OCI-LY7 (cell line): ENCODE measurements around the gene CYP4X1. TPM values are rescaled to one million over a fixed set of nuclear protein-coding genes. Genes with fewer than 3 reads are reported as not detected.
"Not testable (repeated sequence)": the region's sequence is repeated elsewhere in the genome, so short reads cannot be mapped to it uniquely, and the experiment has no call there.

ENCODE experiments used
- BruUV-seq: library from RNA; stranded (reverse); fragments of 400-500 nt; replicated peaks from 2 replicates; lab custom pipeline; 2021; lab: Mats Ljungman, UMichigan
- CTCF ChIA-PET: fragments of 300-600 bp; sonication (Branson Sonifier 250); formaldehyde crosslinking; loops from one replicate; lab custom pipeline; 2022; ENCODE audit warnings: antibody characterized with exemption; ENCODE audit not compliant: unreplicated experiment; lab: Charles Lee
- POLR2A ChIA-PET: fragments of 300-600 bp; sonication (Branson Sonifier 250); formaldehyde crosslinking; loops from one replicate; lab custom pipeline; 2022; ENCODE audit warnings: antibody characterized with exemption; lab: Charles Lee
- DNase-seq: peaks from one replicate; pipeline ENCODE4 v3.0.0-alpha.2; 2015; ENCODE audit warnings: low spot score
- H2AFZ ChIP-seq: fragments of 200-600 bp; sonication (generic), shearing (Covaris generic); 2 replicates; pipeline ENCODE4 v1.6.1; 2014; ENCODE audit warnings: mild to moderate bottlenecking, antibody characterized with exemption, low read length, moderate library complexity
- H3K27ac ChIP-seq: fragments of 200-600 bp; sonication (generic); 2 replicates; pipeline ENCODE4 v1.5.1; 2014; ENCODE audit warnings: mixed run types, low read depth, mild to moderate bottlenecking, moderate library complexity, low read length, inconsistent platforms; ENCODE audit not compliant: poor library complexity, severe bottlenecking
- H3K36me3 ChIP-seq: fragments of 200-600 bp; sonication (generic); 2 replicates; pipeline ENCODE4 v1.6.1; 2014; ENCODE audit warnings: mild to moderate bottlenecking, antibody characterized with exemption, low read length, moderate library complexity, mixed read lengths; ENCODE audit not compliant: insufficient read depth
- H3K4me1 ChIP-seq: fragments of 200-600 bp; sonication (generic); 2 replicates; pipeline ENCODE4 v1.5.1; 2014; ENCODE audit warnings: mild to moderate bottlenecking, low read length; ENCODE audit not compliant: insufficient read depth, poor library complexity, severe bottlenecking
- H3K4me2 ChIP-seq: fragments of 200-600 bp; sonication (generic); 2 replicates; pipeline ENCODE4 v1.6.1; 2014; ENCODE audit warnings: mild to moderate bottlenecking, low read length
- H3K4me3 ChIP-seq: fragments of 200-600 bp; sonication (generic); 2 replicates; pipeline ENCODE4 v1.5.1; 2014; ENCODE audit warnings: mild to moderate bottlenecking, low read depth, low read length; ENCODE audit not compliant: poor library complexity, severe bottlenecking
- H3K79me2 ChIP-seq: fragments of 200-600 bp; sonication (generic); 2 replicates; pipeline ENCODE4 v1.6.1; 2016; ENCODE audit warnings: low read depth, mild to moderate bottlenecking, low read length, moderate library complexity, mixed read lengths; ENCODE audit not compliant: insufficient read depth
- H3K9me2 ChIP-seq: fragments of 200-600 bp; sonication (generic); 2 replicates; pipeline ENCODE4 v1.6.1; 2016; ENCODE audit warnings: mild to moderate bottlenecking, low read length, mixed read lengths; ENCODE audit not compliant: insufficient read depth
- H3K9me3 ChIP-seq: fragments of 200-600 bp; sonication (generic); 2 replicates; pipeline ENCODE4 v1.6.1; 2014; ENCODE audit warnings: mild to moderate bottlenecking, mixed run types, low read length, mixed read lengths
- H4K20me1 ChIP-seq: fragments of 200-600 bp; sonication (generic); 2 replicates; pipeline ENCODE4 v1.6.1; 2014; ENCODE audit warnings: mild to moderate bottlenecking, antibody characterized with exemption, low read length, moderate library complexity, mixed read lengths; ENCODE audit not compliant: insufficient read depth
- CTCF ChIP-seq: fragments of 200-600 bp; sonication (generic); conservative IDR thresholded peaks from 2 replicates; pipeline ENCODE4 v1.5.1; 2014; ENCODE audit warnings: mild to moderate bottlenecking, antibody characterized with exemption, low read length, moderate library complexity, mixed read lengths
- EZH2phosphoT487 ChIP-seq: fragments of 200-600 bp; sonication (generic); IDR thresholded peaks from 2 replicates; pipeline ENCODE4 v1.6.1; 2018; ENCODE audit warnings: low read depth, borderline replicate concordance, mild to moderate bottlenecking, mixed run types, antibody characterized with exemption, low read length, moderate library complexity, mixed read lengths
- intact Hi-C: fragments of 100-400 bp; cut with micrococcal nuclease; formaldehyde crosslinking; loops from one replicate; pipeline ENCODE4 v1.10.0; 2022; ENCODE audit not compliant: unreplicated experiment
- total RNA-seq, 2 experiments: library from RNA; depleted of rRNA in 1 of 2; stranded (reverse); fragments of >200 nt in 1 of 2; shearing (Covaris generic) in 1 of 2; gene quantifications; 2 replicates each; pipeline ENCODE4 v1.2.3, GENCODE V29; 2014 to 2022

CYP4X1 gene
- total RNA-seq, 2 experiments from 2014 or later, result not detected

DNA sequence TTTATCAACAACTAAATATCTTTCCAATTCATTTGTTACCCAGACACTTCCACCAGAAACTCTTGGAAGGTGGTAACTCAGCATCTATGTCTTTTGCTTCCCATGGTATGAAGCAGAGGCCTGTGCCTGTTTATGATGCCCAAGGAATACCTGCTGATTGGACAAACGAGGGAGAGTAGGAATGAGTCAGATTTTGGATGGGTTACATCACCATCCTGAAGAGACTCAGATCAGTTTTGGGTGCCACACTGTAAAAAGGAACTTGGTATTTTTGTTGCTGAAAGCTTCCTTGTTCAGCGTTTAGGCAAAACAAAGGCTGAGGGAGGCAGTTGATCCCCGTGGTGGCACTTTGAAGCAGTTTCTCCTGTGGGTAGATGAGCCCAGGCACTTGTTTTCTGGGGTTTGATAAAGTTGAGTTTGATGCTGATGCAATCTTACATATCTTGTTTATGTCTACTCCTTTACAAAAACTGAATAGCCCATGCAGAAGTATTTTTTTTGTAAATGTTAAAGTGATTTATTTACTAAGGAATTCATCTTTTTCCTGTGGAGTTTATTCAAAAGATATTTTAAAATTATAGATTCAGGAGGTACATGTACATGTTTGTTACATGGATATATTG is 26.7 kb upstream of the CYP4X1 start:
- Histone ChIP-seq H3K4me1 (no peaks in the 10 kb centered on the region), H2AFZ (no peak overlapping the region), H3K27ac (no peak overlapping the region), H3K79me2 (no peaks in the 10 kb centered on the region), H3K4me3 (no peak overlapping the region), H3K9me2 (no peaks in the 10 kb centered on the region), H3K4me2 (no peak overlapping the region), H3K36me3 (no peaks in the 10 kb centered on the region), H4K20me1 (no peaks in the 10 kb centered on the region), H3K9me3 (no peaks in the 10 kb centered on the region)
- no TSS peak for BruUV-seq
- CTCF ChIA-PET, result no interaction called here
- POLR2A ChIA-PET, result interaction anchor here (0.6 kb wide), 1 partner anchor 273 kb away, joined by 3 read pairs; no protein-coding TSS in a partner anchor
- TF ChIP-seq CTCF (no peak), EZH2phosphoT487 (no peak)
- intact Hi-C loops, result no loop called here
- no peak for DNase-seq

DNA sequence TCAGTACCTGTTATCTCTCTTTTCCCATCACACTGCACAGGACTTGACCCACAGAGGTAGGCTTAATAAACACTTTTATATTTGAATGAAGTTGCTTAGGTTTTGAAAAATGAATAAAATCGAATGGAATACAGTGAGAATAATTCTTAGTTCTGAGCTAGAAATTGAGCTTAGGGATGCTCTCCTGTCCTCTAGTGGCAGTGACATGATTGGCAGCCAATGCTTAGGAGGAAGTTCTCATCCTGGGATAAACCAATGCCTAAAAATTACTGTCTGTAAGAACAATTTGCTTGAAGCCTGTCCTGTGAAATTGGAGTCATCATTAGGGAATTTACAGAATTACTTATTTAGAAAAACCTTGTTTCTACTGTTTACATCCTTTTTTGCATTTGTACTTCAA is 21.3 kb upstream of the CYP4X1 start:
- POLR2A ChIA-PET, result no interaction called here
- Histone ChIP-seq H3K4me3 (no peak overlapping the region), H3K4me1 (no peaks in the 10 kb centered on the region), H3K9me3 (no peaks in the 10 kb centered on the region), H3K36me3 (no peaks in the 10 kb centered on the region), H3K27ac (no peak overlapping the region), H3K79me2 (no peaks in the 10 kb centered on the region), H3K9me2 (no peaks in the 10 kb centered on the region), H4K20me1 (no peaks in the 10 kb centered on the region), H3K4me2 (no peak overlapping the region), H2AFZ (no peak overlapping the region)
- CTCF ChIA-PET, result no interaction called here
- intact Hi-C loops, result no loop called here
- TF ChIP-seq CTCF (peak; percentile 63), EZH2phosphoT487 (no peak)
- BruUV-seq, result no TSS peak
- peak; percentile 1 for DNase-seq

DNA sequence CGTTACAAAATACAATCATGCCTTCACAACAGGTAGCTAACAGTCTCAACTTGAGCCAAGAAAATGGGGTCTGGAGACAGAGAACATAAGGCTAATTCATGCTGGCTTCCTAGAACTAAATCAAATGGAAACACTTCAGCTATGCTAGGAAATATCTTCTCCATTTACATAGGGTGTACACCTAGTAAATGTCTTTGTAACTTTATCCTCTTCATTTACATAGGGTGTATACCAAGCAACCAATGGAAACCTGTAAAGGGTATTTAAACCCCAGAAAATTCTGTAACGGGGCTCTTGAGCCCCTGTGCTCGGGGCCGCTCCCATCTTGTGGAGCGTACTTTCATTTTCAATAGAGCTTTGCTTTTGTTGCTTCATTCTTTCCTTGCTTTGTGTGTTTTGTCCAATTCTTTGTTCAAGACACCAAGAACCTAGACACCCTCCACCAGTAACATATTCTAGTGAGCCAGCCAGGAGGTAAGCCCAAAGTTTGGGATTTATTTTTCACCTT is 19.5 kb upstream of the CYP4X1 start:
- Histone ChIP-seq H3K9me3 (no peaks in the 10 kb centered on the region), H3K4me1 (no peaks in the 10 kb centered on the region), H3K79me2 (no peaks in the 10 kb centered on the region), H3K4me3 (no peak overlapping the region), H3K36me3 (no peaks in the 10 kb centered on the region), H3K9me2 (no peaks in the 10 kb centered on the region), H4K20me1 (no peaks in the 10 kb centered on the region), H2AFZ (no peak overlapping the region), H3K27ac (no peak overlapping the region), H3K4me2 (no peak overlapping the region)
- TF ChIP-seq EZH2phosphoT487, result no peak
- TF ChIP-seq CTCF, result no peak
- CTCF ChIA-PET, result no interaction called here
- BruUV-seq, result no TSS peak
- POLR2A ChIA-PET, result no interaction called here
- DNase-seq, result no peak
- intact Hi-C loops, result no loop called here

- POLR2A ChIA-PET, H3K79me2 ChIP-seq, H3K9me3 ChIP-seq, BruUV-seq, H3K27ac ChIP-seq, H4K20me1 ChIP-seq, H2AFZ ChIP-seq, H3K4me3 ChIP-seq, DNase-seq, H3K4me2 ChIP-seq, H3K4me1 ChIP-seq, H3K9me2 ChIP-seq, H3K36me3 ChIP-seq, intact Hi-C loops: not testable (repeated sequence)
- CTCF ChIA-PET, result interaction anchor here (0.6 kb wide), 1 partner anchor 17 kb away, joined by 3 read pairs; no protein-coding TSS in a partner anchor
Observed at GRCh38 chr1:47006437-47006836, 17.0 kb upstream of the CYP4X1 start.
